ENCODE results near the gene SIVA1. TPM values are rescaled to one million over a fixed set of nuclear protein-coding genes. Genes with fewer than 3 reads are reported as not detected.

SIVA1 gene
- total and polyA plus RNA-seq, 7 donors, result 55.8 to 233 (median 105) TPM

DNA sequence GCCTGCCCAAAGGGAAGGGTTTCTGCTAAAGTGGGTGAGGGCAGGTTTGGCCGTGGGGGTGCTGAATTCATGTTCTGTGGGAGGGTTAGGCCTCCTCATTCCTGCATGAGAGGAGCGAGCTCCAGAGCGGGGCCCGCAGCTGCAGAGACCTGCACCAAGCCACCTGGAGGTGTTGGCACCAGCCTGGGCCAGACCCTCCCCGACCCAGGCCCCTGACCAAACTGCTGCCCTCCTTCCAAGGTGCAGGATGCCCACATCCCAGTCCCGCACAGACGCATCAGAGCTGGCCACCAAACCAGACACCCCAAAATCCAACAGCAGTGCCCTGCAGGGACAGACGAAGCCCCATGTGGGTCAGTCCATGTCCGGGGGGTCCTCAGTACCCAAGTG, 18.4 kb upstream of the SIVA1 start:
- Histone ChIP-seq H3K36me3 (ENCODE audit: insufficient read depth in 1 of 2, low read depth in 1 of 2) (peaks cover 0 to 23% of the 10 kb centered on the region in 2 donors), H3K4me3 (no peak overlapping the region), H3K27ac (peak overlapping the region; percentile 96), H3K27me3 (ENCODE audit: insufficient read depth in 3 of 3, low read length in 2 of 3) (no peaks in the 10 kb centered on the region), H3K9me3 (no peaks in the 10 kb centered on the region), H3K4me1 (peaks cover 76% of the 10 kb centered on the region)
- intact Hi-C loops (cut with DNase I), result no loop called here
- TF ChIP-seq, protein P1, sequence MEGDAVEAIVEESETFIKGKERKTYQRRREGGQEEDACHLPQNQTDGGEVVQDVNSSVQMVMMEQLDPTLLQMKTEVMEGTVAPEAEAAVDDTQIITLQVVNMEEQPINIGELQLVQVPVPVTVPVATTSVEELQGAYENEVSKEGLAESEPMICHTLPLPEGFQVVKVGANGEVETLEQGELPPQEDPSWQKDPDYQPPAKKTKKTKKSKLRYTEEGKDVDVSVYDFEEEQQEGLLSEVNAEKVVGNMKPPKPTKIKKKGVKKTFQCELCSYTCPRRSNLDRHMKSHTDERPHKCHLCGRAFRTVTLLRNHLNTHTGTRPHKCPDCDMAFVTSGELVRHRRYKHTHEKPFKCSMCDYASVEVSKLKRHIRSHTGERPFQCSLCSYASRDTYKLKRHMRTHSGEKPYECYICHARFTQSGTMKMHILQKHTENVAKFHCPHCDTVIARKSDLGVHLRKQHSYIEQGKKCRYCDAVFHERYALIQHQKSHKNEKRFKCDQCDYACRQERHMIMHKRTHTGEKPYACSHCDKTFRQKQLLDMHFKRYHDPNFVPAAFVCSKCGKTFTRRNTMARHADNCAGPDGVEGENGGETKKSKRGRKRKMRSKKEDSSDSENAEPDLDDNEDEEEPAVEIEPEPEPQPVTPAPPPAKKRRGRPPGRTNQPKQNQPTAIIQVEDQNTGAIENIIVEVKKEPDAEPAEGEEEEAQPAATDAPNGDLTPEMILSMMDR (IDR thresholded peaks at IDR 0.05), result no peak
- DNase-seq (no peak), ATAC-seq (no peak)
- WGBS, 3 donors, result 74 to 88% (median 77%) methylated on average over 9 of the region's 9 CpGs

DNA sequence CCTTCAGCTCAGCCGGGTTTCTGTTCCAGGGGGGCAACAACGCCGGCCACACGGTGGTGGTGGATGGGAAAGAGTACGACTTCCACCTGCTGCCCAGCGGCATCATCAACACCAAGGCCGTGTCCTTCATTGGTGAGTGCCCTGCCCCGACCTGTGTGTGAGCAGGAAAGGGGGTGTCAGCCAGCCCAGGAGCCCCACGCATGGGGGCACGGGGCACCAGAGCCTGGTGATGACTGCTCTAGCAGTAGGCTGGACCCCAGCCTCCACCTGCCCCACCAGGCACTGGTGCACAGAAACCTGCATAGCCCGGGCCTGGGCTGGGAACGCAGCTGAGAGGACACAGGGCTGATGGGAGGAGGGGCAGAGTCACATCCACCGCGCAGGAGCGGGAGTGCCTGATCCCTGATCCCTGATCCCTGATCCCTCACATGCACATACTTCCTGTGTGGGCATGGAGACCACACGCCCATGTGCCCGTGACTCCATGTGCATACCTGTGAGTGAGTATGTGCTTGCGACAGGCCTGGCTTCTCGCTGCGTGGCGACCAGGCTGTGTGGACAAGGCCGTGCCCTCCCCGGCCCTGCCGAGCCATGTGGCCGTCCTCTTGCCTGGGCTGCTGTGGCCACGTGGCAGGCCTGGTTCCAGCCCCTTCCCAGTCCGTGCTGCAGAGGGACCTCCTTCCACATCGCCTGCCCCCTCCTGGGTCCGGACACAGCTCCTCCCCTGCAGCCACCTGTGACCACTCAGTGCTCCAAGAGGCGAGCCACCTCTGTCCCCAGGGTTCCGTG, 17.8 kb upstream of the SIVA1 start:
- ATAC-seq (peak; percentile 43 to 63 (median 52)), DNase-seq (peak; percentile 65 to 91)
- Histone ChIP-seq H3K4me3 (peak overlapping the region; percentile 33), H3K9me3 (no peaks in the 10 kb centered on the region), H3K36me3 (ENCODE audit: insufficient read depth in 1 of 2, low read depth in 1 of 2) (peaks cover 0 to 29% of the 10 kb centered on the region in 2 donors), H3K27me3 (ENCODE audit: insufficient read depth in 3 of 3, low read length in 2 of 3) (no peaks in the 10 kb centered on the region), H3K4me1 (peaks cover 73% of the 10 kb centered on the region), H3K27ac (peak overlapping the region; percentile 96)
- WGBS, 3 donors, result 32 to 47% (median 35%) methylated on average over 30 to 31 of the region's 31 CpGs
- intact Hi-C loops (cut with DNase I), result no loop called here
- TF ChIP-seq, protein P1 (IDR thresholded peaks at IDR 0.05), result no peak

DNA sequence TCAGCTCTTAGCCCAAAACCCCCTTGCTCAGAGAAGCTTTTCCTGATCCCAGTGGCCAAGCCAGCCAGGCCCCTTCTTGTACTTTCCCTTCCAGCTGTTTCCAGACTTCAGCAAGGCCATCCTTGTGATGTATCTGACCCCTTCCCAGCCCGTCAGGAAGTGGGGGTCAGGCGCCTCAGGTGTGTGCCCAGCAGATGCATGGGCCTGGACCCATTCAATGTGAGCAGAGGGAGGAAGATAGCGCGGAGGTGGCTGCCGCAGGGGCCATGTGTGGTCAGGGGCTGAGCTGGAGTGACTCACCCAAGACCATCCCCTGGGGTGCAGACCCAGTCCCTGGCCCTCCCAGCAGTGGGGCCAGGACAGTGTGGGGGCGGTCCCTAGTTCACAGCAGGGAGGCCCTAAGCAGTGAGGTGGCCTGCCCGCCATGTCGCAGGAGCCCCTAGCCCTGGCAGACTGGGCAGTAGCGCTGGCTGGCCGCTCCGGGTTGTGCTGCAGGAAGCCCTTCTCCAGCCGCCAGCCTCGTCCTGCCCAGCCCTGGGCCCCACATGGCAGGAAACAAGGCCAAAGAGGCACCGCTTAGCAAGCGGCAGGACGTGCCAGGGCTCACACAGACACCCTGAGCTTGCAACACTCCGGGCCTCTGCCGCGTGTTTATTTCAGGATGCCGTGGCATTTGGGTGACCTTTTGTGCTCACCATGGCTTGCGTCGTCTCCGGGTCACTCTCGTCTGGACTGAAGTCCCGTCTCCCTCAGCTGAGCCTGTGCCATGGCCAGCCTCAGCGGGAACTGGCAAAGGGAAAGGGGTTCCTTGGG, 16.9 kb upstream of the SIVA1 start:
- WGBS, 3 donors, result 15 to 20% (median 15%) methylated on average over 24 to 26 of the region's 26 CpGs
- TF ChIP-seq, protein P1 (IDR thresholded peaks at IDR 0.05), result no peak
- intact Hi-C loops (cut with DNase I), result no loop called here
- Histone ChIP-seq H3K36me3 (ENCODE audit: insufficient read depth in 1 of 2, low read depth in 1 of 2) (peaks cover 0 to 37% of the 10 kb centered on the region in 2 donors), H3K9me3 (no peaks in the 10 kb centered on the region), H3K4me3 (peak overlapping the region; percentile 33), H3K27me3 (ENCODE audit: insufficient read depth in 3 of 3, low read length in 2 of 3) (no peaks in the 10 kb centered on the region), H3K27ac (peak overlapping the region; percentile 96), H3K4me1 (peaks cover 66% of the 10 kb centered on the region)
- ATAC-seq (peak; percentile 64 to 81 (median 76)), DNase-seq (peak; percentile 91 to 97)

DNA sequence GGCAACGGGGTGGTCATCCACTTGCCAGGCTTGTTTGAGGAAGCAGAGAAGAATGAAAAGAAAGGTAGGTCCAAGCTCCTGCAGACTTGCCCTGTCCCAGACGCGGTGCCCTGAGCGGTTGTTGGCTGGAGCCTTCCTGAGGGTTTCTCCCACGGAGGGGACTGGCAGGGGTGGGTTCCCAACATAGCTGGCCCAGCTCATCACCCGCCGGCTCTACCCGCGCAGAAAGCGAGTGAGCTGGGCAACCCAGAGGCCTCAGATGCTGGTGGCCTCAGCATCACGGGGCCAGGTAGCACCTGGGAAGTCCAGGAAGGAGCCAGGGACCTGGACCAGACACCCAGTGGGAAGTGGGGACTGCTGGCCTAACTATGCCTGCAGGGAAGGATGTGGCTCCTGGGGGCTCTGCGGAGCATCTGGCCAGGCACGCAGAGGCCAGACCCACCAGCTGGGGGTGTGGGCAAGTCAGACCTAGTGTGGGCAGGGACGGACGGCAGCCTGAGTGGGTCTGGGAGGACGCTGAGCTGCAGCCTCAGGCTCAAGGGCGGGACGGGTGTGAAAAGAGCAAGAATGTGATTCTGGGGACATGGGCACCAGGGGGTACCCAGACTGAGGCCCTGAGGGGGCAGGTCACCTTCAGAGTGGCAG, 14.4 kb upstream of the SIVA1 start:
- Histone ChIP-seq H3K9me3 (no peaks in the 10 kb centered on the region), H3K27me3 (ENCODE audit: insufficient read depth in 3 of 3, low read length in 2 of 3) (no peaks in the 10 kb centered on the region), H3K36me3 (ENCODE audit: insufficient read depth in 1 of 2, low read depth in 1 of 2) (peaks cover 0 to 61% of the 10 kb centered on the region in 2 donors), H3K27ac (peak overlapping the region; percentile 96), H3K4me3 (no peak overlapping the region), H3K4me1 (peaks cover 42% of the 10 kb centered on the region)
- intact Hi-C loops (cut with DNase I), result no loop called here
- DNase-seq (no peak), ATAC-seq (no peak)
- TF ChIP-seq, protein P1 (IDR thresholded peaks at IDR 0.05), result no peak
- 87 to 92% (median 90%) methylated on average over 18 of the region's 18 CpGs for WGBS, 3 donors
